HL-60 (cell line): ENCODE measurements around the gene ABCA4.
"Not testable (repeated sequence)": the region's sequence is repeated elsewhere in the genome, so short reads cannot be mapped to it uniquely, and the experiment has no call there.

Source experiments
- CTCF ChIP-seq: IDR thresholded peaks from one replicate; pipeline ENCODE4 v1.5.1; 2011; ENCODE audit warnings: low read length, control low read depth, inconsistent platforms; ENCODE audit not compliant: insufficient read depth
- POLR2AphosphoS5 ChIP-seq: IDR thresholded peaks from 2 replicates; pipeline ENCODE4 v1.6.1; 2012; ENCODE audit warnings: low read depth
- REST ChIP-seq: IDR thresholded peaks from 2 replicates; pipeline ENCODE4 v1.6.1; 2012; ENCODE audit warnings: low read depth; ENCODE audit not compliant: insufficient replicate concordance
- SPI1 ChIP-seq: IDR thresholded peaks from 2 replicates; pipeline ENCODE4 v1.6.1; 2012; ENCODE audit warnings: low read depth, mild to moderate bottlenecking, borderline replicate concordance

- not testable (repeated sequence) for TF ChIP-seq CTCF, POLR2AphosphoS5, REST, SPI1
Measured at GRCh38 chr1:93990477-93990876, 130.5 kb downstream of the ABCA4 start.
